Fibroblast of the aortic adventitia (primary cell): ENCODE measurements around the gene KPNB1. TPM values are rescaled to one million over a fixed set of nuclear protein-coding genes. Genes with fewer than 3 reads are reported as not detected.

ENCODE experiments used
- DNase-seq: peaks from one replicate; pipeline ENCODE4 v3.0.0-alpha.2; 2010; ENCODE audit warnings: low read depth
- H3K4me3 ChIP-seq: 2 replicates; pipeline ENCODE4 v1.5.1; 2011; ENCODE audit warnings: low read depth, mild to moderate bottlenecking, control low read depth, low read length, moderate library complexity
- CTCF ChIP-seq: IDR thresholded peaks from 2 replicates; pipeline ENCODE4 v1.5.1; 2011; ENCODE audit warnings: mild to moderate bottlenecking, low read length, control low read depth, inconsistent platforms; ENCODE audit not compliant: insufficient read depth
- total RNA-seq: library from RNA; depleted of rRNA; stranded (reverse); fragments of >200 nt; gene quantifications from 2 replicates; pipeline ENCODE4 v1.2.3, GENCODE V29; 2012; ENCODE audit warnings: low replicate concordance

KPNB1 gene
- total RNA-seq, 1 donor, result 473 TPM

GRCh38 chr17:47704736-47705135 is 55.0 kb downstream of the KPNB1 start:
- H3K4me3 ChIP-seq, result no peak overlapping the region
- no peak for TF ChIP-seq CTCF
- DNase-seq, result no peak

DNA sequence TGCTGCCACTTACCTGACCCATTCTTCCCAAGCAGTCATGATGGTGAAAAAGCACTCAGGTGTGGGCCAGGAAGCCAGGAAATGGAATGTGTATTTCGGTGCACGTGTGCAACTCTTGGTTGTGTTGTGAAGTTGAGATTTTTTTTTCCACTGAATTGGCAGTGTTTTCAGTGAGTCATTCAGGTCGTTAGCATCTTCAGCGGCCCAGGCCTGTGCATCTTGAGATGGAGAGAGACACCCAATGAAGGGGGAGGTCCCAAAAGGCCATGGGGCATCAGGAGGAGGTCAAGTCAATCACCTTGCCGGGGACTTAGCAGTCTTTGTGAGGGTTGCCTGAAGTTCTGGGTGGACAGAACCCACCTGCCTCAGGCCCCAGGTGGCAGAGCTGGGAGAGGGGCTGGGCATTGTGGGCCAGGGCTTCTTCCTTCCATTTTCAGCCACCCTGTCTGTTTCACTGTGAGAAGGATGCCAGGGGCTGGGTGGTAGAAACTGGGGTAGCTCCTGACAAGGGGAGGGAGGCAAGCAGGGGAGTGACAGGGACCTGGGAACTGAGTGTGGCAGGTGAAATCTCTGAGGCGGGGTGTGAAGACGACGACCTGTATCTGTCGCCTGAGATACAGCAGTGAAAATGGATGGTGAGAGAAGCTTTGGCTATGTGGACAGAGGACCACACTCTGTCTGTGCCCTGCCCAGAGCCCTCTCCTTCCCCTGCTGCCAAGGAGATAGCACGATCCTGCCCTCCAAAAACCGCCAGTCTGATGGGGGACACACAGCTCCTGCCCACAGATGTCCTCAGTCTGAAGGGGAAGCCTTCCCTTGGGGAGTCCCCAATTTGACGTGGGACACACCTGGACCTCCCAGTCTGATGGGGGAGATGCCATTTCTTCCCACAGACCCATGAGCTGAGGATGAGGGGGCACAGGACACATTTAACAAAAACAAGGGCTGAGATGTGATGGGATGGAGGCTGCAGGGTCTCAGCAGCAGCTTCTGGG is 56.1 kb downstream of the KPNB1 start:
- TF ChIP-seq CTCF, result no peak
- H3K4me3 ChIP-seq, result no peak overlapping the region
- DNase-seq, result no peak

DNA sequence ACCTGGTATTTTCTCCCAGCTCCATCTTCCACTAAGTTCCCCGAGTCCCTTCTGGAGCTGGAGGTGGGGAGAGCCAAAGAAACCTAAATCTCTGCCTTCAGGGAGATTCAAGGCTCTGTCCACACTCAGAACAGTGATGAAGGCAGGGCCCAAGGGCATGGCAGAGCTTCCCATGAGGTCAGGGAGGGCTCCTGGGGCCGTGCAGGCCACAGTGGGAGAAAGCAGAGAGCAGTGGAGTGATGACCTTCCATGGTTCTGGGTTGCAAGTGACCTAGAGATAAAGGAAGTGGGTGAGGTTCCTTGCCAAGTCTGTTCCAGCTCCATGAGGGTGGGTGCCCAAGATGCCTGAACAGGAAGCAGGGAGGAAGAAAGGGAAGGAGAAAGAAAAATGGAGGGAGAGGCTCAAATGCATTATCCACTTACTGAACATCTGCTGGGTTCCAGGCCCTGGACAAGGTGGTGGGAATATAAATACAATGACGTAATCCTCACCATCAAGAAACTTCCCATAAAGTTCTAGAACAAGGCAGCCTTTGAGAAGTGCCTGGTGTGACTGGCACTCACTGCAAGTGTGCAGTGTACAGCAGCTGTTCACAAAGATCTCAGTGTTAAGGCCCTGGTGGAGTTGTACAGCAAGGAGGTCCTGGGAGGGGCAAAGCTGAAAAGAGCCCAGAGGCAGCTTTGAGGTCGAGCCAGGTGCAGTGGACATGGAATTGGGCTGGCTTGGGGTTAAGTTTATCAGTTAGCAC is 57.5 kb downstream of the KPNB1 start:
- no peak for DNase-seq
- TF ChIP-seq CTCF, result no peak
- no peak overlapping the region for H3K4me3 ChIP-seq

- no peak for TF ChIP-seq CTCF
- no peak for DNase-seq
- H3K4me3 ChIP-seq, result peak overlapping the region; percentile 50
These were observed 58.2 kb downstream of the KPNB1 start for GRCh38 chr17:47707884-47708283.

DNA sequence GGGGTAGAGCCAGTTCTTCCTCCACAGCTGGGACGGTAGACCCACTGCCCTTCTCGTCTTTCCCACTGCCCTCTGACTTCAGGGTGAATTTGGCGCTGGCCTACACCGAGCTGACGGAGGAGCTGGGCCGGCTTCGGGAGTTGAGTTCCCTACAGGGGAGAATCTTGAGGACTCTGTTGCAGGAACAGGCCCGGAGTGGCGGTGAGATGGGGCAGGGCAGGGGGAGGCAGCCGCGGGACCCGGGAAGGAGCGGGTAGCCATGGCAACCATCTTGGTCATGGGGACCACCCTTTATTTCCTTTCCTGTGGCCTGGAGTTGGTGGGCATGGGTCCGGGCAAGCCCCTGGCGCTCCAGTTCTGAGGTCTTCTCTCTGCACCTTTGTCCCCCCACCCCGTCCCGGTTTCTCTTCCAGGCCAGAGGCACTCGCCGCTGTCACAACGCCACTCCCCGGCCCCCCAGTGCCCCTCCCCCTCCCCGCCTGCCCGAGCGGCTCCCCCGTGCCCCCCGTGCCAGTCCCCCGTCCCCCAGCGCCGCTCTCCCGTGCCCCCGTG is 58.7 kb downstream of the KPNB1 start:
- no peak for TF ChIP-seq CTCF
- DNase-seq, result no peak
- peak overlapping the region; percentile 50 for H3K4me3 ChIP-seq

DNA sequence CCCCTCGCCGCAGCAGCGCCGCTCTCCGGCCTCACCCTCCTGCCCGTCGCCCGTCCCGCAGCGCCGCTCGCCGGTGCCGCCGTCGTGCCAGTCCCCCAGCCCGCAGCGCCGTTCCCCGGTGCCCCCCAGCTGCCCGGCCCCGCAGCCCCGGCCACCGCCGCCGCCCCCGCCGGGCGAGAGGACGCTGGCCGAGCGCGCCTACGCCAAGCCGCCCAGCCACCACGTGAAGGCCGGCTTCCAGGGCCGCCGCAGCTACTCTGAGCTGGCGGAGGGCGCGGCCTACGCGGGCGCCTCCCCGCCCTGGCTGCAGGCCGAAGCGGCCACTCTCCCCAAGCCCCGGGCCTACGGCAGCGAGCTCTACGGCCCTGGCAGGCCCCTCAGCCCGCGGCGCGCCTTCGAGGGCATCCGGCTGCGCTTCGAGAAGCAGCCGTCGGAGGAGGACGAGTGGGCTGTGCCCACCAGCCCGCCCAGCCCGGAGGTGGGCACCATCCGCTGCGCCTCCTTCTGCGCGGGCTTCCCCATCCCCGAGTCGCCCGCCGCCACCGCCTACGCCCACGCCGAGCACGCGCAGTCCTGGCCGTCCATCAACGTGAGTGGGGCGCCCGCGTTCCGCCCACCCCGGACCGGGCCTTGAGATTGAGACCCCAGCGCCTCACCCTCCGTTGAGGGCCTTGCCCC is 59.3 kb downstream of the KPNB1 start:
- TF ChIP-seq CTCF, result no peak
- H3K4me3 ChIP-seq, result peak overlapping the region; percentile 35
- DNase-seq, result peak; percentile 49
